Natural killer cell (primary cell): Measurements from ENCODE around the gene FAIM2. TPM values are rescaled to one million over a fixed set of nuclear protein-coding genes. Genes with fewer than 3 reads are reported as not detected.

Source experiments
- ATAC-seq, 3 donors: fragments of 150-1000 bp in 2 of 3; fragments of 200-7000 bp in 1 of 3; cut with Tn5 transposase; 1 replicate in 1 of 3; 2 replicates in 2 of 3; pipeline ENCODE4 v1.10.0; 2021; ENCODE audit warnings: mild to moderate bottlenecking in 2 of 3, moderate library complexity in 2 of 3
- DNase-seq, 2 donors: peaks; one replicate each; pipeline versions ENCODE4 v3.0.0 to v3.0.0-alpha.2; 2013 to 2021; ENCODE audit warnings: mixed read lengths in 1 of 2
- H3K27ac ChIP-seq: one replicate; pipeline ENCODE4 v1.5.1; 2013; ENCODE audit warnings: mild to moderate bottlenecking, low read length
- H3K27me3 ChIP-seq: one replicate; pipeline ENCODE4 v1.6.1; 2013; ENCODE audit warnings: low read length; ENCODE audit not compliant: control insufficient read depth, insufficient read depth
- H3K36me3 ChIP-seq: one replicate; pipeline ENCODE4 v1.6.1; 2013; ENCODE audit warnings: low read length; ENCODE audit not compliant: control insufficient read depth, insufficient read depth
- H3K4me1 ChIP-seq: one replicate; pipeline ENCODE4 v1.6.1; 2013; ENCODE audit warnings: low read length; ENCODE audit not compliant: control insufficient read depth, insufficient read depth
- H3K4me3 ChIP-seq: one replicate; pipeline ENCODE4 v1.5.1; 2013; ENCODE audit warnings: low read length
- H3K9me3 ChIP-seq: one replicate; pipeline ENCODE4 v1.6.1; 2013; ENCODE audit warnings: low read length; ENCODE audit not compliant: control insufficient read depth, insufficient read depth
- H3K27ac Mint-ChIP-seq, 2 donors: one replicate each; pipeline ENCODE4 v1.8.0; 2022; ENCODE audit warnings: mild to moderate bottlenecking in 2 of 2, mixed read lengths in 2 of 2, moderate library complexity in 1 of 2
- H3K27me3 Mint-ChIP-seq, 2 donors: one replicate each; pipeline ENCODE4 v1.8.0; 2022; ENCODE audit warnings: low read depth in 2 of 2, mixed read lengths in 2 of 2
- H3K36me3 Mint-ChIP-seq: one replicate; pipeline ENCODE4 v1.8.0; 2022; ENCODE audit warnings: mixed read lengths
- H3K4me1 Mint-ChIP-seq, 2 donors: one replicate each; pipeline ENCODE4 v1.8.0; 2022; ENCODE audit warnings: mixed read lengths in 2 of 2
- H3K4me3 Mint-ChIP-seq: one replicate; pipeline ENCODE4 v1.8.0; 2022; ENCODE audit warnings: mild to moderate bottlenecking, moderate library complexity, mixed read lengths
- H3K9me3 Mint-ChIP-seq, 2 donors: one replicate each; pipeline ENCODE4 v1.8.0; 2022; ENCODE audit warnings: mixed read lengths in 2 of 2
- WGBS: methylation state at CpG from one replicate; pipeline ENCODE4 v1.1.7; 2013; ENCODE audit warnings: missing lambda C conversion rate; ENCODE audit not compliant: insufficient coverage; 5-methylcytosine and 5-hydroxymethylcytosine counted together
- intact Hi-C: fragments of 100-400 bp; cut with micrococcal nuclease; formaldehyde crosslinking; loops from one replicate; pipeline ENCODE4 v1.14.2; 2022
- total RNA-seq, 4 donors: library from RNA; stranded (reverse); fragments of 120-200 nt in 1 of 4; gene quantifications; one replicate each; pipeline versions ENCODE4 v1.2.3 to v1.2.4, GENCODE V29; 2013 to 2022
- TF ChIP-seq, protein P1 (sequence below): fragments of 200-600 bp; IDR thresholded peaks from one replicate; pipeline ENCODE4 v1.8.0; 2022; ENCODE audit warnings: antibody characterized with exemption

The FAIM2 gene
- total RNA-seq, 3 donors from 2014 or later (not counting 1 experiment from before 2014, with no cell fraction given) = 0.09 to 0.57 TPM; not detected in 1

DNA sequence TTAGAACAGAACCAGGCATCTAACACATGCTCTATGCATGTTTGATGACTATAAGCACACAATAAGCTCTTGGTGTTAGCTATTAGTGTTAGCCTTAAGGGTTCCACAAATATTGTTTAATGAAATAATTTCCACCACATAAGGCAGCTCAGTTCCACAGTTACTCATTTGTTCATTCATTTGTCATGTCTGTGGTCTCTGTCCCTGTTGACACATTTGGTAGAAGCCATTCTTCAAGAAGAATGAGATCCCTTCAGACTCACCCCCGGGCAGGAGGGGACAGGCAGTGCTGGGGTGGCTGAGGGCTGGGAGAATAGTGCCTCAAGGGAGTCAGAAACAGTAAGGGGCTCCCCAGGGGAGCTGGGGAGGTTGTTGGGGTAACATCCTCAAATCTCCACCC is 3.7 kb upstream of the FAIM2 start:
- intact Hi-C loops = no loop called here
- H3K27me3 ChIP-seq = no peaks in the 10 kb centered on the region
- H3K4me1 ChIP-seq = peaks cover 14% of the 10 kb centered on the region
- Mint-ChIP-seq H3K27ac (no peak overlapping the region), H3K36me3 (no peaks in the 10 kb centered on the region), H3K27me3 (peaks cover 0 to 14% of the 10 kb centered on the region in 2 donors), H3K4me3 (no peak overlapping the region), H3K4me1 (peaks cover 8 to 18% of the 10 kb centered on the region in 2 donors), H3K9me3 (no peaks in the 10 kb centered on the region)
- H3K4me3 ChIP-seq = no peak overlapping the region
- H3K9me3 ChIP-seq = no peaks in the 10 kb centered on the region
- no peak for DNase-seq
- no peak overlapping the region for H3K27ac ChIP-seq
- ATAC-seq = no peak
- no peaks in the 10 kb centered on the region for H3K36me3 ChIP-seq
- TF ChIP-seq, protein P1, sequence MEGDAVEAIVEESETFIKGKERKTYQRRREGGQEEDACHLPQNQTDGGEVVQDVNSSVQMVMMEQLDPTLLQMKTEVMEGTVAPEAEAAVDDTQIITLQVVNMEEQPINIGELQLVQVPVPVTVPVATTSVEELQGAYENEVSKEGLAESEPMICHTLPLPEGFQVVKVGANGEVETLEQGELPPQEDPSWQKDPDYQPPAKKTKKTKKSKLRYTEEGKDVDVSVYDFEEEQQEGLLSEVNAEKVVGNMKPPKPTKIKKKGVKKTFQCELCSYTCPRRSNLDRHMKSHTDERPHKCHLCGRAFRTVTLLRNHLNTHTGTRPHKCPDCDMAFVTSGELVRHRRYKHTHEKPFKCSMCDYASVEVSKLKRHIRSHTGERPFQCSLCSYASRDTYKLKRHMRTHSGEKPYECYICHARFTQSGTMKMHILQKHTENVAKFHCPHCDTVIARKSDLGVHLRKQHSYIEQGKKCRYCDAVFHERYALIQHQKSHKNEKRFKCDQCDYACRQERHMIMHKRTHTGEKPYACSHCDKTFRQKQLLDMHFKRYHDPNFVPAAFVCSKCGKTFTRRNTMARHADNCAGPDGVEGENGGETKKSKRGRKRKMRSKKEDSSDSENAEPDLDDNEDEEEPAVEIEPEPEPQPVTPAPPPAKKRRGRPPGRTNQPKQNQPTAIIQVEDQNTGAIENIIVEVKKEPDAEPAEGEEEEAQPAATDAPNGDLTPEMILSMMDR = no peak
- 100% methylated on average over 1 of the region's 1 CpG for WGBS

DNA sequence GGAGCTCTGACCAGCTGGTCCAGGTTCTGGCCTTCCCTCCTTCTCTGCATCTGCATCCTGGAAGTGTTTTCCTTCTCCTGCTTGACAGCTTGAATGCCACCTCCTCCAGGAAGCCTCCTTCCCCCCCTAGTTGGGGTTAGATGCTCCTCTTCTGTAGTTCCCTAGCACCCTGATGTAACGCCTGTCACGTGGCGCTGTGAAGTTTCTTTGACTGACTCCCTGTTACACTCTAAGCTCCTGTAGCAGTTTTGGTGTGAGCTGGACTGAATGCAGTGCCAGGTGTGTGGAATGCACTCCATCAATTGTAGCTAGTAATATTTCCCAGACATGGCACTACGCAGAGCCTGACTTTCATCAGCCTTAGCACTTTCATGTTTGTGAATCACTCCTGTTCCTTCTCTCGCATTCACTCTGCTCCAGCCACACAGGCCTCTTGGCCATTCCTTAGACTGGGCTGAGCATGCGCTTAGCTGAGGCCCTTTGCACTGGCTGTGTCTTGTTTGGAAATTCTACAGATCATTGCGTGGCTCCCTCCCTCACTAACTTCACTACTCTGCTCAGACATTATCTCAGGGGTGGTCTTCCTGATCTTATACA is 2.1 kb upstream of the FAIM2 start:
- Mint-ChIP-seq H3K4me1 (peaks cover 8 to 18% of the 10 kb centered on the region in 2 donors), H3K36me3 (no peaks in the 10 kb centered on the region), H3K27me3 (peaks cover 0 to 17% of the 10 kb centered on the region in 2 donors), H3K9me3 (no peaks in the 10 kb centered on the region), H3K27ac (no peak overlapping the region), H3K4me3 (peak overlapping the region; percentile 7)
- WGBS = 96% methylated on average over 7 of the region's 7 CpGs
- no peak overlapping the region for H3K4me3 ChIP-seq
- no peaks in the 10 kb centered on the region for H3K27me3 ChIP-seq
- H3K27ac ChIP-seq = no peak overlapping the region
- DNase-seq = no peak
- H3K36me3 ChIP-seq = no peaks in the 10 kb centered on the region
- no peaks in the 10 kb centered on the region for H3K9me3 ChIP-seq
- TF ChIP-seq, protein P1 = no peak
- peaks cover 14% of the 10 kb centered on the region for H3K4me1 ChIP-seq
- intact Hi-C loops = no loop called here
- no peak for ATAC-seq

GRCh38 chr12:49904601-49905000 is 901 bp upstream of the FAIM2 start:
- TF ChIP-seq, protein P1 = no peak
- Mint-ChIP-seq H3K36me3 (no peaks in the 10 kb centered on the region), H3K9me3 (no peaks in the 10 kb centered on the region), H3K4me3 (peak overlapping the region; percentile 91), H3K27ac (peak overlapping the region; percentile 28 to 62), H3K27me3 (peaks cover 0 to 20% of the 10 kb centered on the region in 2 donors), H3K4me1 (peaks cover 8 to 18% of the 10 kb centered on the region in 2 donors)
- Histone ChIP-seq H3K27me3 (no peaks in the 10 kb centered on the region), H3K4me3 (no peak overlapping the region), H3K9me3 (no peaks in the 10 kb centered on the region), H3K27ac (no peak overlapping the region), H3K36me3 (no peaks in the 10 kb centered on the region), H3K4me1 (peaks cover 14% of the 10 kb centered on the region)
- intact Hi-C loops = no loop called here
- 92% methylated on average over 11 of the region's 11 CpGs for WGBS
- DNase-seq (no peak), ATAC-seq (no peak)

- Histone ChIP-seq H3K27ac (no peak overlapping the region), H3K4me1 (peaks cover 14% of the 10 kb centered on the region), H3K4me3 (peak overlapping the region; percentile 7), H3K27me3 (no peaks in the 10 kb centered on the region), H3K9me3 (no peaks in the 10 kb centered on the region), H3K36me3 (no peaks in the 10 kb centered on the region)
- Mint-ChIP-seq H3K9me3 (no peaks in the 10 kb centered on the region), H3K27ac (peak overlapping the region in 1 of 2 donors; percentile 56), H3K36me3 (no peaks in the 10 kb centered on the region), H3K4me1 (peaks cover 8 to 18% of the 10 kb centered on the region in 2 donors), H3K27me3 (peaks cover 0 to 21% of the 10 kb centered on the region in 2 donors), H3K4me3 (peak overlapping the region; percentile 83)
- DNase-seq (no peak), ATAC-seq (peak in 1 of 3 donors; percentile 6)
- WGBS = 66% methylated on average over 9 of the region's 12 CpGs
- intact Hi-C loops = no loop called here
- TF ChIP-seq, protein P1 = no peak
Observed at GRCh38 chr12:49903351-49903699, 375 bp downstream of the FAIM2 start.
